KOPT-K1 (cell line): ENCODE results near the gene RRP8.

Experiments used
- H3K27ac ChIP-seq: fragments of 200-600 bp; sonication (generic); 2 replicates; pipeline ENCODE4 v1.5.1; 2016; ENCODE audit warnings: antibody characterized with exemption, mild to moderate bottlenecking, low read depth, low read length; ENCODE audit not compliant: poor library complexity, severe bottlenecking
- H3K36me3 ChIP-seq: fragments of 200-600 bp; sonication (generic); 2 replicates; pipeline ENCODE4 v1.5.1; 2017; ENCODE audit warnings: antibody characterized with exemption, mild to moderate bottlenecking, low read length, moderate library complexity; ENCODE audit not compliant: insufficient read depth
- H3K9me3 ChIP-seq: fragments of 200-600 bp; sonication (generic); 2 replicates; pipeline ENCODE4 v1.5.1; 2017; ENCODE audit warnings: antibody characterized with exemption, low read length, mild to moderate bottlenecking; ENCODE audit not compliant: insufficient read depth, poor library complexity, severe bottlenecking

Gene RRP8

DNA sequence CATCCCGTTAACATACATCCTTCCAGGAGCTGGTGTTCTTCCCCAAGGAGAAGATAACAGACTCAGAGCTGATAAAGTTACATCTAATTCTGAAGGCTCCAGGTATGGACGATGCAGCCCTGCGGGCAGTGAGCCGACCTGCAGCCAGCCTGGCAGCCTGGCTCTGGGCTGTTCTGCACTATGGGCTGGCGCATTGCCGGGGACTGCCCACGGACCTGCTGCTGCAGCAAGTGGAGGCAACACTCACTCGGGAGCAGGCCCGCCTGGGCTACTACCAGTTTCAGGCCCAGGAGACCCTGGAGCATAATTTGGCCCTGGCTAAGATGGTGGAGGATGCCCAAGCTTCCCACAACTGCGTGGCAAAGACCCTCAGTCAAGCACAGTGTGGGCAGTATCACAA, 39.7 kb downstream of the RRP8 start:
- H3K9me3 ChIP-seq = no peaks in the 10 kb centered on the region
- no peak overlapping the region for H3K27ac ChIP-seq
- no peaks in the 10 kb centered on the region for H3K36me3 ChIP-seq

DNA sequence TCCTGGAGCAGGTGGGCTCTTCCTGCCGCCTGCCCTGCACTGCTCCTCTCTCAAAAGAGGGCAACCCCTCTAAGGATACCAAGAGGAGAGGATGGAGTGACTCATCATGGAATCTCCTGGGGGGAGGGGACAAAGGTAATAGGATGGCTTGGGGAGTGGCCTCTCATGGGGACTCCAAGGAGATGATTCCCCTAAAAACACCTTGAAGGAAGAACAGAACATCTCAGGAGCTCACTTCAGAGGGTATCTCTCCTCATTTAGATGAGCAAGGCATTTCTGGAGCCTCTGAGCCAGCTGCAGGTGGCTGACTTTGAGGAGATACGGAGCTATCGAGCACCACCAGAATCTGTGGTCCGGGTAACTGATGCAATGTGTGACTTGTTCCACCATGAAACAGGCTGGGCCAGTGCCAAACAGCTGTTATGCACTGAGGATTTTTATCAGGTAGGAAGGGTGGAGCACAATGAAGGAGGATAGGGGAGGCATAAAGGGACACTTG, 40.2 kb downstream of the RRP8 start:
- Histone ChIP-seq H3K9me3 (no peaks in the 10 kb centered on the region), H3K36me3 (no peaks in the 10 kb centered on the region), H3K27ac (no peak overlapping the region)

DNA sequence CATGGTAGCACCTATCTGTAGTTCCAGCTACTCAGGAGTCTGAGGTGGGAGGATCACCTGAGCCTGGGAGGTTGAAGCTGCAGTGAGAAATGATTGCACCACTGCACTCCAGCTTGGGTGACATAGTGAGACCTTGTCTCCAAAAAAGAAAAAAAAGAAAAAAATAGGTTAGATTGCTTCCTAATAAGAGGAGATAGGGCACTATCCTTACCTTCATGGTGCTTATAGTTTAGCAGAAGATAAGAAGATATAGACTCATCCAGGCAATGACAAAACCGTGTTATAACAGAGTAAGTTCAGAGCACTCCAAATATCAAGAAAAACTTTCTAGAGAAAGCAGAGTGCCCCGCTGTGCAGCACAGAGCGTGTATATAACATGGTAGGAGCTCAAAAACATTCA, 42.1 kb downstream of the RRP8 start:
- H3K36me3 ChIP-seq = no peaks in the 10 kb centered on the region
- no peak overlapping the region for H3K27ac ChIP-seq
- no peaks in the 10 kb centered on the region for H3K9me3 ChIP-seq

DNA sequence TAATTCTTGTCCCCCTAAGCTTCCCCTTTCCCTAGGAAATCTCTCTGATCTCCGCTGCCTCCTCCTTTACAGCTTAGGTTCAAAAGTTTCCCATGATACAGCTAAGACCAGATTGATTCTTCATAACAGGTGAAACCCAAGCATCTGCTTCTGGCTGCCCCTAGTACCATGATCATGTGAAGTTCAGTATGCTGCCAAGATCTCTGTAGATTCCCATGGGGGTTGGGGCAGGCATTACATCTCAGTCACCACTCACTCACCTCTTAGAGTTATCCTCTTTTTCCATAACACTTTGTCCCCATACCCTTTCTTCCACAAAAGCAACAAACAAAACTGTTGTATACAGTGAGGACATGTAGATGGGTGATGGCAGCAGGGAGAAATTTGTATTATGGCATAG, 44.0 kb downstream of the RRP8 start:
- no peaks in the 10 kb centered on the region for H3K36me3 ChIP-seq
- H3K27ac ChIP-seq = no peak overlapping the region
- no peaks in the 10 kb centered on the region for H3K9me3 ChIP-seq

DNA sequence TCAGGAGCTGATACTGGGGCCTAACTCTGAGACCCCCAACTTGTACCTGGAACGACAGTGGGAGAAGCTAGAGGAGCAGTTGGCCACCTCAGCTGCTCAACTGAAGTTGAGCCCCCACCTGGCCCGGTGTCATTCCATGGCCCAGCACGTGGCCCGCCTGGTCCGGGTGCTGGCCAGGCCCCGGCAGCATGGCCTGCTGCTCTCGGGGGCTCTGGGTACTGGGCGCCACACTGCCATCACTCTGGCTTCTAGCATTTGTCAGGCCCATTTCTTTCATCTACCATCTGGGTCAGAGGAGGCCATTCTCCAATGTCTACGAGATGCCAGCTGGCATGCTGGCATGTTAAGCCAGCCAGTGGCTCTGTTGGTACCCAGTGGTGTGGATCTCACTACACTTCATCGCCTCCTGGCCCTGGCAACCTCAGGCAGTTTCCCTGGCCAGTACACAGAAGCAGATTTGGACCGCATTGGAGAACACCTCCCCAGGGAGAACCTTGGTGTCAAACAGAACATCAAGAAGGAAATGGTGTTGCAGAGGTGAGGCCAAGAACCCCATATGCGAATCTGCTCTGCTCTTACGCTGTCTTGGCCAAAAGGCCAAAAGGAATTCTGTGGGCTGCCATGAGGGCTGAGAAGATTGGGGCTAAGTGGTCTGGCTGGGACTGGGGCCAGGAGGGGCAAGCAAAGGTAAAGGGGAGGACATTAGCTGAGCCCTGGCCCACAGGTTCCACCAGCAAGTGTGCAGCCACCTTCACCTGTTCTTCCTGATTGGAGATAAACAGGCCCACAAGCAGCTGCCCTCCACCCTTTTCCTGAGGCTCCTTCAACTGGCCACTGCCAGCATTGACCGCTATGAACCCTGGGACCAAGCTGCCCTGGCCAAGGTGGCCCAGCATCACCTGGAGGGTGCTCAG, 45.4 kb downstream of the RRP8 start:
- no peaks in the 10 kb centered on the region for H3K9me3 ChIP-seq
- H3K36me3 ChIP-seq = no peaks in the 10 kb centered on the region
- no peak overlapping the region for H3K27ac ChIP-seq

DNA sequence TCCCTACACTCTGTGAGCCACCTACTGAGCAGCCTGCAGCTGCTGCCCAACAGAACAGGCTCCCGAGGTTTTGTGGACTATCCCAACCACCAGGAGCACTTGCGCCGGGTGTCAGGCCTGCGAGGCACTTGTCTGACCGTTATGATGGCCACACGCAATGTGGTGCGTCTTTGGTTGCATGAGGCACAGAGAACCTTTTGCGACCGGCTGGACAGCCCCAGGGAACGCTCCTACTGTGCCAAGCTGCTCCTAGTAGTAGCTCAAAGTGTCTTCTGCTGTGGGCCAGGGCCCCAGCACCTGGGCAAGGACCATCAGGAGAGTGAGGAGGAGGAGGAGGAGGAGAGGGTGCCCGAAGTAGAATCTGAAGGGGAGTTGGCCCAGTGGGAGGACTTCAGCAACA, 46.4 kb downstream of the RRP8 start:
- no peak overlapping the region for H3K27ac ChIP-seq
- no peaks in the 10 kb centered on the region for H3K9me3 ChIP-seq
- H3K36me3 ChIP-seq = no peaks in the 10 kb centered on the region

DNA sequence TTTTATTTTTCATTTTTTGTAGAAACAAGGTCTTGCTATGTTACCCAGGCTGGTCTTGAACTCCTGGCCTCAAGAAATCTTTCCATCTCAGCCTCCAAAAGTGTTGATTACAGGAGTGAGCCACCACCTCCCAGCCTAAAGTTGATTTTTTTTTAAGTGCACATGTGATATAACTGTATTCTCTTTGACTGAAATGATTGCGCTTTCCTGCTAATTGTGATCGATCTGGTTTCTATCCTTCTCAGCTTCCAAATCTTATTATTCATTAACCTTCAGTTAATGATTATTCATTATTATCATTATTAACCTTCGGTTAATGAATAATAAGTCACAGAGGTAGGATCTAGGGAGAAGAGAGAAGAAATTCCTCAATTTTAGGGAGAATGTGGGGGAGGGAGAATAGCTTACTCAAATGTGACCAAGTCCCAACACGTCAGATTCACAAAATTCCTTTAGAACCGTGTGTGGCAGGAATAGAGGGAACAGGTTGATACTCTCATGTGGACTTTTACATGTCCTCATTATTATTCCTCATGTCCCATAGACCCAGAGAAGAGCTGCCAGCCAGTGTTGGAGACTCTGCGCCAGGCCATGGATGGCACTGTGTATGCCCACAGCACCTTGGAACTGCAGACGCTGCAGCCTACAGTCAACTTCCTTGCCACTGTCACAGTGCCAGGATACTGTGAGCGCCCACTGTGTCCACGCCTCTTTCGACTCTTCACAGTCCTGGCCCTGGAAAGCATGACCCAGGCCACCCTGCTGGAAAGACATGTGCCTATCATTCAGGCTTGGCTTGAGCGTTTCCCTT, 47.1 kb downstream of the RRP8 start:
- Histone ChIP-seq H3K9me3 (no peaks in the 10 kb centered on the region), H3K27ac (no peak overlapping the region), H3K36me3 (no peaks in the 10 kb centered on the region)

DNA sequence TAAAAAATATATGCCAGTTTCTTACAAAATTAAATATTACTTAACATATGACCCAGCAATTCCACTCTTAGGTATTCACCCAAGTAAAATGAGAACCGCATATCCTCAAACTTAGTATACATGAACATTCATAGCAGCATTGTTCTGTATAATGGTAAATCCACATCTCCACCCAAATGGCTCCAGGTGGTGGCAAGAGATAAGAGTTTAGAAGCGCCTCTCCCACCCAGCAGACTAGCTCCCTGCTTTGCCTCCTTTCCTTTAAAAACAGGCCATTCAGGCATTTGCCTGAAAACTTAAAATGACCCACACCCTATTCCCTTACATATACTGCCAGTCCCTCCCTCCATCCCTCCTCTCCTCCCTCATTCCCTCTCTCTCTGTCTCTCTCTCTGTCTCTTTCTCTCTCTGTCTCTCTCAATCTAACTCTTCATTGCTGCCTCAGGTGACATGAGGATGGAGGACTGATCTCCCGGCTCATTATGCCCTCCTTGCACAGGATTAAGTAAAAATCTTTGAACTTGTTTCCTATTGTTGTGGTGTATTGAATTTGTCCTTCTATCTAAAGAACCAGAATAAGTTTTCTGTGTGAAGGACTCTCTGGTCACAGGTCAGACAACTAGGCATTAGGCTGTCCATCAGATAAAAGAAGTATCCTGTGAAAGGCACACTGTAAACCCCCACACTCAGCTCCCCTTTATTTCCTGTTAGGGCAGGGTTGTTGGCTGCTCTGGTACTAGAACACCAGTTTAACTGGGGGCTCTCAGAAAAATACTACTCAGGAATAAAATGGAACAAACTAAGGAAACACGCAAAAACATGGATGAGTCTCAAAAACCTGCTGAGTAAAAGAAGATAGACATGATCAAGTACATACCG, 48.3 kb downstream of the RRP8 start:
- Histone ChIP-seq H3K9me3 (no peaks in the 10 kb centered on the region), H3K27ac (no peak overlapping the region), H3K36me3 (no peaks in the 10 kb centered on the region)

DNA sequence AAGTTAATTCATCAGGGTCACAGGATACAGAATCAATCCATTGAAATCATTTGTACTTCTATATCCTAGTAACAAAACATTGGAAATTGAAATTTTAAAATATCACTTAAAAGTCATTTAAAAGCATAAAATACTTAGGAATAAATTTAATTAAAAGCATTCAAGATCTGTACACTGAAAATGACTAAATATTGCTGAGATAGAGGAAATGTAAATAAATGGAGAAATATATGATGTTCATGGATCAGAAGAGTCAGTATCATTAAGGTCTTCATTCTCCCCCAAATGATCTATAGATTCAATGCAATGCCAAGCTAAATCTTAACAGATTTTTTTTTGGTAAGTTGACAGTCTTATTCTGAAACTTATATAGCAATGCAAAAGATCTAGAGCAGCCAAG, 49.8 kb downstream of the RRP8 start:
- no peaks in the 10 kb centered on the region for H3K9me3 ChIP-seq
- no peaks in the 10 kb centered on the region for H3K36me3 ChIP-seq
- no peak overlapping the region for H3K27ac ChIP-seq

DNA sequence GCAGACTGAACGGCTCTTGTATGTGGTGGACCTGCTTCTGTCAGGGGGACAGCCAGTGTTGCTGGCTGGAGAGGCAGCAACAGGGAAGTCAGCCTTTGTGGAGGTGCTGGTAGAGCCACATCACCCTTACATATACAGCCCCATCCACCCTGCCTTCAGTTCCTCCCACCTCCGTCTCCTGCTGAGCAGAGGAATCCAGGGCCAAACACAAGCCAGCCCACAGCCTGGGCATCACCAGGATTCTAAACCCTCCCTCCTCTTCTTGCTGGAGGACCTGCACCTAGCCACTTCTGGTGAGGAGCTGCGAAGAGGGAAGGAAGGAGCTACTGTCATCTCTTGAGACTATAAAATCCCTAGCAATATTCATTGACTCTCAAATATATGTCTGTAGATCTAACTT, 54.8 kb downstream of the RRP8 start:
- Histone ChIP-seq H3K36me3 (peaks cover 18% of the 10 kb centered on the region; the same call in 1 of the 2 replicates), H3K9me3 (no peaks in the 10 kb centered on the region), H3K27ac (no peak overlapping the region)

DNA sequence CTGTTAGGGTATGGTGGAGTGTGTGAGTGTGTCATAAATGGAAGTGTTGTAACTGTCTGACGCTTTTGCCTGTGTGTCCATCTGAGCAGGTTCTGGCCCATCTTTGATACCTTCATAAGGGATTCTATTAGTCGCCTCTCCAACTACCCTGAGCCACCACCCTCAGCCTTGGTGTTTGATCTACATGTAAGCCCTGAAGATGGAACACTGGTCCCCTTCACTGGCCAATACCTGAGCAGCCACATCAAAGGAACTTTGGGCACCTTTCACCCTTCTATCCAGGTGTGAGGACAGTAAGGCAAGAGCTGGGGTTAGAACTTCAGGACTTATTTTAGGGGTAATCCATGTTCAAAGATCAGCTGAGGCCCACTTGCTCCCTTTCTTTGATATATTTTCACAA, 55.3 kb downstream of the RRP8 start:
- Histone ChIP-seq H3K9me3 (no peaks in the 10 kb centered on the region), H3K27ac (no peak overlapping the region), H3K36me3 (peaks cover 18% of the 10 kb centered on the region; the same call in 1 of the 2 replicates)

DNA sequence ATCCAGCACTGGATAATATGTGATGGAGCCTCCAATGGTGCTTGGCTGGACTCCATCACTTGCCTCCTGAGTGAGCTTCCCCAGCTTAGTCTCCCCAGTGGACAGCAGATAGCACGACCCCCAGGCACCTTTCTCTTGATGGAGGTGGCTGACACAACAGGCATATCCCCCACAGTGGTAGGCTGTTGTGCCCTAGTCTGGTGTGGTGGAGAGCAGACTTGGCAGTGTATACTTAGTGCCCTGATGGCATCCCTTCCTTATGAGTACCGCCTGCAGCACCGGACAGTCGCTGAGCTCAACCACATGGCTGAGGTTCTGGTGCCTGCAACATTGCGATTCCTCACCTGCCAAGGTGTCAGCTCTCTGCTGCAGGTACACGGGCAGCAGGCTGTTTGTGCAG, 56.2 kb downstream of the RRP8 start:
- peaks cover 18% of the 10 kb centered on the region; the same call in 1 of the 2 replicates for H3K36me3 ChIP-seq

DNA sequence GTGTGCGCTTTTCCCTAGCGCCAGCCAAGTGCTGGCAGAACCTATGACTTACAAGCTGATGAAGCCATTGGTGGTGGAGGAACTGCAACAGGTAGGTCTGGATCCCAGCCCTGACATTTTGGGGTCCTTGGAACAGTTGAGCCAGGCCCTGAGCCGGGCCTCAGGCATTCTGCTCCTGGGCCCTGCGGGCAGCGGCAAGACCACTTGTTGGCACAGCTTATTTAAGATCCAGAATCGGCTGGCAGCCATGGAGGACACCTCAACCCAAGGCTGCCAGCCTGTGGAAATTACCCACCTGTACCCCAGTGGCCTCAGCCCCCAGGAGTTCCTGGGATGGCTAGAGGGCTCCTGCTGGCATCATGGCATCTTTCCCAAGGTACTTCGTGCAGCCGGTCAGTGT, 56.7 kb downstream of the RRP8 start:
- Histone ChIP-seq H3K36me3 (peaks cover 18% of the 10 kb centered on the region; the same call in 1 of the 2 replicates), H3K9me3 (no peaks in the 10 kb centered on the region), H3K27ac (no peak overlapping the region)

More for the DNA sequence above, 56.2 kb downstream of the RRP8 start:
- Histone ChIP-seq H3K27ac (no peak overlapping the region), H3K9me3 (no peaks in the 10 kb centered on the region)

DNA sequence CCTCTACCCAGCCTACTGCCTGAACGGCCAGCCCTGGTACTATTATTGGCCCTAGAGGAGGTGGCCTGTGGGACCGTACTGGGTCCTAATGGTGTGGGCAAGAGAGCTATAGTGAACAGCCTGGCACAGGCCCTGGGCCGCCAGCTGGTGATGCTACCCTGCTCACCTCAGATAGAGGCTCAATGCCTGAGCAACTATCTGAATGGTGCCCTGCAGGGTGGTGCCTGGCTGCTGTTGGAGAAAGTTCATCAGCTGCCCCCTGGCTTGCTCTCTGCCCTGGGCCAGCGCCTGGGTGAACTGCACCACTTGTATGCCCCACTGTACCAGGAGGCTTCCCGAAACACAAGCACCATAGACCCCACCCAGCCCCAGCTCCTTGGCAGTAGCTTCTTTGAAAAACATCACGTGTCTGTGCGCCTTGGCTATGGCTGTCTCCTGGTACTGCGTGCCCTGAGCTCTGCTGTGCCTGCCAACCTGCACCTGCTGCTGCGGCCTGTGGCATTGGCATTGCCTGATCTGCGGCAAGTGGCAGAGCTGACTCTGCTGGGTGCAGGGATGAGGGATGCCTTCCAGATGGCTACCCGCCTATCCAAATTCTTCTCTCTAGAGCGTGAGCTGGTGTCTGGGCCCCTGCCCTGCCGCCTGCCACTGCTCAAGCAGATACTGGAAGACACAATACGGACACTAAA, 57.4 kb downstream of the RRP8 start:
- Histone ChIP-seq H3K9me3 (no peaks in the 10 kb centered on the region), H3K36me3 (peaks cover 18% of the 10 kb centered on the region; the same call in 1 of the 2 replicates), H3K27ac (no peak overlapping the region)
